GM21360 (cell line): ENCODE results near the gene SNTG2.
"Not testable (repeated sequence)": the region's sequence is repeated elsewhere in the genome, so short reads cannot be mapped to it uniquely, and the experiment has no call there.

Experiments used
- ATAC-seq: cut with Tn5 transposase; IDR thresholded peaks from one replicate; pipeline ENCODE4 v1.9.1; 2021; ENCODE audit warnings: mild to moderate bottlenecking, moderate library complexity; ENCODE audit not compliant: unreplicated experiment

Gene SNTG2

GRCh38 chr2:1227274-1227900 is 276.7 kb downstream of the SNTG2 start:
- ATAC-seq: no peak

- not testable (repeated sequence) for ATAC-seq
These were observed 278.9 kb downstream of the SNTG2 start for GRCh38 chr2:1229596-1229995.

- ATAC-seq: no peak
These were observed 279.7 kb downstream of the SNTG2 start for GRCh38 chr2:1230155-1230893.

- no peak for ATAC-seq
These were observed 280.9 kb downstream of the SNTG2 start for GRCh38 chr2:1231466-1232063.

GRCh38 chr2:1233281-1233680 is 282.6 kb downstream of the SNTG2 start:
- ATAC-seq: no peak

GRCh38 chr2:1234731-1235308 is 284.2 kb downstream of the SNTG2 start:
- ATAC-seq: no peak

GRCh38 chr2:1235806-1236205 is 285.2 kb downstream of the SNTG2 start:
- no peak for ATAC-seq

GRCh38 chr2:1236606-1237005 is 286.0 kb downstream of the SNTG2 start:
- ATAC-seq: no peak

- no peak for ATAC-seq
These were observed 287.1 kb downstream of the SNTG2 start for GRCh38 chr2:1237783-1238182.

- ATAC-seq: no peak
These were observed 288.0 kb downstream of the SNTG2 start for GRCh38 chr2:1238598-1239138.

- ATAC-seq: no peak
These were observed 294.5 kb downstream of the SNTG2 start for GRCh38 chr2:1245193-1245592.

- no peak for ATAC-seq
These were observed 295.6 kb downstream of the SNTG2 start for GRCh38 chr2:1246239-1246638.

GRCh38 chr2:1246991-1247390 is 296.3 kb downstream of the SNTG2 start:
- ATAC-seq: no peak

GRCh38 chr2:1248187-1248586 is 297.5 kb downstream of the SNTG2 start:
- no peak for ATAC-seq

GRCh38 chr2:1249897-1250687 is 299.4 kb downstream of the SNTG2 start:
- ATAC-seq: no peak

- ATAC-seq: no peak
These were observed 300.9 kb downstream of the SNTG2 start for GRCh38 chr2:1251520-1251919.

GRCh38 chr2:1253629-1254028 is 303.0 kb downstream of the SNTG2 start:
- ATAC-seq: no peak

GRCh38 chr2:1254662-1255343 is 304.2 kb downstream of the SNTG2 start:
- ATAC-seq: no peak

GRCh38 chr2:1256632-1257324 is 306.1 kb downstream of the SNTG2 start:
- no peak for ATAC-seq

- no peak for ATAC-seq
These were observed 306.7 kb downstream of the SNTG2 start for GRCh38 chr2:1257334-1257733.
